IPS DF 4.7 (cell line): ENCODE measurements around the gene SEC14L1.
"Not testable (repeated sequence)": the region's sequence is repeated elsewhere in the genome, so short reads cannot be mapped to it uniquely, and the experiment has no call there.

Experiments
- DNase-seq: peaks from one replicate; pipeline ENCODE4 v3.0.0-alpha.2; 2013; ENCODE audit warnings: low spot score; ENCODE audit errors: extremely low read depth

The SEC14L1 gene

GRCh38 chr17:77140878-77141767 is at the start of gene SEC14L1:
Gene SEC14L1, plus strand, starts transcription at chr17:77140969. Its CDS starts 2,628 bp downstream, at chr17:77143597.
- DNase-seq: peak; percentile 44

GRCh38 chr17:77092025-77092424 is 48.7 kb upstream of the SEC14L1 start:
- no peak for DNase-seq

GRCh38 chr17:77095461-77095860 is 45.3 kb upstream of the SEC14L1 start:
- no peak for DNase-seq

GRCh38 chr17:77096570-77097214 is 44.1 kb upstream of the SEC14L1 start:
- DNase-seq: no peak

- DNase-seq: no peak
These were observed 43.1 kb upstream of the SEC14L1 start for GRCh38 chr17:77097631-77098180.

- no peak for DNase-seq
These were observed 41.8 kb upstream of the SEC14L1 start for GRCh38 chr17:77098884-77099545.

GRCh38 chr17:77099997-77100396 is 40.8 kb upstream of the SEC14L1 start:
- DNase-seq: no peak

GRCh38 chr17:77101521-77102410 is 39.0 kb upstream of the SEC14L1 start:
- no peak for DNase-seq

- not testable (repeated sequence) for DNase-seq
These were observed 38.2 kb upstream of the SEC14L1 start for GRCh38 chr17:77102411-77103134.

- no peak for DNase-seq
These were observed 35.1 kb upstream of the SEC14L1 start for GRCh38 chr17:77105706-77106105.

- no peak for DNase-seq
These were observed 33.9 kb upstream of the SEC14L1 start for GRCh38 chr17:77106874-77107358.

- no peak for DNase-seq
These were observed 33.0 kb upstream of the SEC14L1 start for GRCh38 chr17:77107506-77108433.

GRCh38 chr17:77109159-77109759 is 31.5 kb upstream of the SEC14L1 start:
- no peak for DNase-seq

GRCh38 chr17:77109764-77110359 is 30.9 kb upstream of the SEC14L1 start:
- DNase-seq: no peak

GRCh38 chr17:77111165-77111933 is 29.4 kb upstream of the SEC14L1 start:
- not testable (repeated sequence) for DNase-seq

GRCh38 chr17:77111934-77112296 is 28.9 kb upstream of the SEC14L1 start:
- DNase-seq: no peak

GRCh38 chr17:77115510-77115909 is 25.3 kb upstream of the SEC14L1 start:
- no peak for DNase-seq
